ENCODE measurements around the gene RBM6.
"Not testable (repeated sequence)": the region's sequence is repeated elsewhere in the genome, so short reads cannot be mapped to it uniquely, and the experiment has no call there.

The RBM6 gene

GRCh38 chr3:49984394-49984793 is 44.4 kb downstream of the RBM6 start:
- DNase-seq = no peak

DNA sequence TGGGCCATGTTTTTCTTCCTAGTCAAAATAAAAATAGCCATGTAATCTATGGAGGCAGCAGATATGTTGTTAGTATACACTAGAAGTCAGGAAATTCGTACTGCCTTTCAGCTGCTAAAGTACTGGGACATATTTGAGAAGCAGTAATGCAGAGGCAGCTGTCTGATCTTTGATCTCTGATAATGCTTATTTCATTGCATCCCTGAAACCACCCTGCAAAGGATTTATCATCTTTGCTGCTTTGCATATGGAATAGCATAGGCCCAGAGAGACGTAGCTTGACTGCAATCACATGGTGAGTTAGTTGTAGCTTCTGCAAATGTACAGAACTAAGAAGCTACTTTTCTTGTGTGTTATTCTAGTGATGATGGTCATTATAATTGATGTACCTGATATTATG is 52.4 kb downstream of the RBM6 start:
- DNase-seq = no peak

DNA sequence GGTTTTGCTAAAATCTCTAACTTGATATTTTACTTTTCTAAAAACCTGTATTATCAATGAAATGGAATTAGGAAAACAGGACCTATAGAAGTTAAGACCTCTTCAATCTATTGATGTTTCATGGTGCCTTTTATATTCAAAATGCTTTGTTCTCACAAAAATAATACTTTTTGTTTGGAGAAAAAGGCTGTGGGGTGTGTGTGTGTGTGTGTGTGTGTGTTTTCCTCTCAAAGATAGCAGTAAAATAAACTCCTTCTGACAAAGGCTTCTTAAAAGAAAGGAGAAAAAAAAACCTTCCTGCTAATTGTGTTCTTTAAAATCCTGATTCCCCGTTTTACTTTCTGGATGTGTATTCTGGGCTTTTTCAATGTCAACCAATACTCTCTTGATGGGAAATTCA is 54.5 kb downstream of the RBM6 start:
- DNase-seq = no peak

DNA sequence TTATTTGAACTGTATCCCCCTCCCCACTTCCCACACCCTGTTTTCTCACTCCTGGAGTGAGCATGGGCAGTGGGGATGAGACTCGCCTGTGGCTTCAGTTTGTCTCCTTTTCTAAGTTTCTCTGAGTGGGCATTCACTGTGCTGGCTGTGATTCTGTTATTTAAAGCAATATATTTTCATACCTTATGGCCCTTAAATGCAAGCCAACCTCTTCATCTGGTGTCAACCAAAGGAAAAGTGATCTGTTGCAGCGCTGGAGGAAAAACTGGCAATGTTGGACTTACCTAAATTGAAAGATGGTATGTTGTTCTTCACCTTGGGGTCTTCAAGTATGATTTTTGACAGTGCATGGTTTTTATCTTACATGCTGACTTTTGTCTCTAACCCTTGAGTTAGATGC is 56.1 kb downstream of the RBM6 start:
- DNase-seq = no peak

GRCh38 chr3:49997862-49998261 is 57.9 kb downstream of the RBM6 start:
- DNase-seq = no peak

- peak; percentile 40 for DNase-seq
Measured at GRCh38 chr3:49998326-49998725, 58.4 kb downstream of the RBM6 start.

- DNase-seq = no peak
Measured at GRCh38 chr3:50001511-50001910, 61.6 kb downstream of the RBM6 start.

GRCh38 chr3:50003216-50003615 is 63.3 kb downstream of the RBM6 start:
- DNase-seq = peak; percentile 3

DNA sequence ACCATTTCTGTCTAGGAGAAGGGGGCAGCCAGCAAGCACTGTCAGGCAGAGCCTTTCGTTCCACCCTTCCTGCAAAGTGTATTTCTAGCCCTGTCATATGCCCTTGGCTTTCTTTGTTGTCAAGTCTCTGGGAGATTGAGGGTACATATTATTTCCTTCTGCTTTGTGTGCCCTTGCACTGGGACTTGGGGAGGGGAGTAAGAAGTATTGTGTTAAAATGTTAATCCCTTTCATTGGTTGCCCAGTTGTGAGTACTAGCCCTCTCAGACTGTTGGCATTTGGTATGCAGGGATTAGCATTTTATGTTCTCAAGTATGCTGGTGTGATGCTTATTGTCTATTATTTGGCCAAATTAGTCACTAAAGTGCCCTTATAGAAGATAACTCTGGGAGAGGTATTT is 63.9 kb downstream of the RBM6 start:
- DNase-seq = peak; percentile 29

DNA sequence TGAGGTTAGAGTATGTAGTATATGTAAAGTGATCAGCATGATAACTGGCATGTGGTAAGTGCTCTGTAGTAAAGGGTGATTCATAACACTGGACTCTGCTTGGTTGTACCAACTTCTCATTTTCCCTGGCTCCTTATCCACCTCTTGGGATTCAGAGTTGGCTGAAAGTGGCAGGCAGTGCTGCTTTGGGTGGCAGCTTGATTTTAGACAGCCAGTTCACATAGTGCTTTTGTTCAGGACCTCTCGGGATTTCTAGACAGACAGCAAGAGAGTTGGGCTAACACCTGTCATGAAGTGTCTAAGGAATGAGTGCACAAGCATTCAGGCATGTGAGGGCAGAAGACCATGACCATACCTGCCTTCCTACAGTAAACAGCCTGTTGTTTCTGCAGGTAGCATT is 69.0 kb downstream of the RBM6 start:
- DNase-seq = peak; percentile 48

- DNase-seq = peak; percentile 33
Measured at GRCh38 chr3:50010959-50011358, 71.0 kb downstream of the RBM6 start.

- DNase-seq = no peak
Measured at GRCh38 chr3:50015918-50016317, 76.0 kb downstream of the RBM6 start.

DNA sequence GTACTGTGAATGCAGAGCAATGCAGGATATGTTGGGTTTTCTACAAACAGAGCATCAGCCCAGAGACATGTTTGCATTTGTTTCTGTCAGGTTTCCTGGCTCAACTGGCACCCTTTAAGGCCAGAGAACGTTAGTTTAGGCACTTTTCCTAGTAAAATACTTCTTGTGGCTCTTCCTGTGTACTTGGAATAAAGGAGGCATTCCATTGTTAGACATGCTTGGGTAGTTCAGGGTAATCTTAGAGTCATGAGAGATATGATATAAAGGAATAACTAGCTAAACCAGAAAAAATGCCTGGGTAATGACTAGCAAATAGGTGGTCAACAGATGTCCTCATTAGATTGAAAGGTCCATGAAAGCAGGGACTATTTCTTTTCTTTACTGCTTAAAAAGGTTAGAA is 88.4 kb downstream of the RBM6 start:
- DNase-seq = peak; percentile 79

DNA sequence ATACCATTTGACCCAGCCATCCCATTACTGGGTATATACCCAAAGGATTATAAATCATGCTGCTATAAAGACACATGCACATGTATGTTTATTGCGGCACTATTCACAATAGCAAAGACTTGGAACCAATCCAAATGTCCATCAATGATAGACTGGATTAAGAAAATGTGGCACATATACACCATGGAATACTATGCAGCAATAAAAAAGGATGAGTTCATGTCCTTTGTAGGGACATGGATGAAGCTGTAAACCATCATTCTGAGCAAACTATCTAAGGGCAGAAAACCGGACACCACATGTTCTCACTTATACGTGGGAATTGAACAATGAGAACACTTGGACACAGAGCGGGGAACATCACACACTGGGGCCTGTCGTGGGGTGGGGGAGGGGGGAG is 91.3 kb downstream of the RBM6 start:
- DNase-seq = not testable (repeated sequence)

DNA sequence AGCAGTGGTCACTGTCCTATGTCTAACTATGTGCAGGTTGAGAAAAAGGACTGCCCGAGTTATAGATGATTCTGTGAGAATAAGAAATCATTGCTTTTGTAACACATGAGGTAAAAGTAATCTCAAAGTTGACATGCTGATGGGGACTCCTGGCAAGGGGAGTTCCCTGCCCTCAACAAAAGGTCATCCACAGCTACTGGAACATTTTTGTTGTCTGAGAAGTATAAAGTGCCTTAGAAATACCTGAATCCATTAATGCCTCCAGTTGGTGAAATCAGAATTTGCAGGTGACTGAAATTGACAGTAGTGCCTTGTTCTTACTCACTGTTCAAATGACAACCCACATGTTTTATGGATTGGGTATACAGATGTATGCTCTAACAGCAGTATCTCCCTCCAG is 105.0 kb downstream of the RBM6 start:
- no peak for DNase-seq

GRCh38 chr3:50047426-50047825 is 107.5 kb downstream of the RBM6 start:
- DNase-seq = no peak

DNA sequence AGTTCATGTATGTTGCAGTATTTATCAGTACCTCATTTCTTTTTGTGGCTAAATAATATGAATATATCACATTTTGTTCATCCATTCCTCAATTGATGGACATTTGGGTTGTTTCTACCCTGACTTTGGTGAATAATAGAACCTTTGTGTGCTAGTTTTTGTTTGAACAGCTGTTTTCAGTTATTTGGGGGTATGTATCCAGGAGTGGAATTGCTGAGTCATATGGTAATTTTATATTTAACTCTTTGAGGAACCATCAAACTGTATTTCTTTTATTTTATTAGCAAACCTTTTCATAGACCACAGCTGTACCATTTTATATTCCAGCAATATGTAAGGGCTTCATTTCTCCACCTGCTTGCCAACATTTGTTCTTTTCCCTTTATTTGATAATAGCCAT is 110.4 kb downstream of the RBM6 start:
- peak; percentile 80 for DNase-seq

GRCh38 chr3:50057756-50058155 is 117.8 kb downstream of the RBM6 start:
- DNase-seq = no peak

- peak; percentile 85 for DNase-seq
Measured at GRCh38 chr3:50068134-50068533, 128.2 kb downstream of the RBM6 start.

DNA sequence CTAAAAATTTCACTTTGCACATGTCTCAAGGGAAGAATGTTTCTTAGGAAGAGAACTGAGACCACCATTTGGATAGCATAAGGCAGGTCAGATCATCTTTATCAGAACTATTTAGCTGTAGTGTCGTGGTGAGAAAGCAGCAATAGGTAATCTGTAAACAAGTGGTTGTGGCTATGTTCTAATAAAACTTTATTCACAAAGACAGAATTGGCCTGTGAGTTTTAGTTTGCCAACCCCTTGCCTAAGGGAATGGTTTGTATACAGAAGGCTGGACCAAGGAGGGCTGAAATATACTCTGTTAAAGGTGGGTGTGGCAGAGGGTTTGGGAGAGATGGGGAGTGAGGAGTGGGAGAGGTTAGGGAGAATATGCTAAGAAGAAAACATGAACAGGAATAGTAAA is 138.1 kb downstream of the RBM6 start:
- no peak for DNase-seq

DNA sequence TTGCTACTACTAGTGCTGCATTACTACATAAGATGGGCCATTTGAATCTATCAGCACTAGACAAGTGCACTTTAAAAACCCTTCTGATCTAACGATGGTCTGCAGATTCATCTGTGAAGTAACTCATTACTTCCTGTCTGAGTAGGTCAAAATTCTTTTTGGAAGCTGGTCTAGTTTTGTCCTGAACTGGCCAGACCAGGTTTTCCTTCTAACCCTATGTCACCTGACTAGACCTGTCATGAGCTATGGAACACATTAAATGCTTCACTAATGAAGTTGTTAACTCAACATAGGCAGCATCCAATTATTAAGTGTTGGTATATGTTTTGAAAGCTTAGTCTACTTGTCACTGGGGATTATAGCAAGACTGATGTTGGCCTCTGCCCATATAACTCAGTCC is 138.7 kb downstream of the RBM6 start:
- no peak for DNase-seq

- DNase-seq = not testable (repeated sequence)
Measured at GRCh38 chr3:50084951-50085350, 145.0 kb downstream of the RBM6 start.

GRCh38 chr3:50088725-50089608 is 149.0 kb downstream of the RBM6 start, which contains the start of gene RBM5:
TSS of gene RBM5 (plus strand) at chr3:50088919. CDS start at chr3:50090435, 1,516 bp downstream.
- peak; percentile 94 for DNase-seq

- peak; percentile 40 for DNase-seq
Measured at GRCh38 chr3:50089609-50089945, 149.6 kb downstream of the RBM6 start.

DNA sequence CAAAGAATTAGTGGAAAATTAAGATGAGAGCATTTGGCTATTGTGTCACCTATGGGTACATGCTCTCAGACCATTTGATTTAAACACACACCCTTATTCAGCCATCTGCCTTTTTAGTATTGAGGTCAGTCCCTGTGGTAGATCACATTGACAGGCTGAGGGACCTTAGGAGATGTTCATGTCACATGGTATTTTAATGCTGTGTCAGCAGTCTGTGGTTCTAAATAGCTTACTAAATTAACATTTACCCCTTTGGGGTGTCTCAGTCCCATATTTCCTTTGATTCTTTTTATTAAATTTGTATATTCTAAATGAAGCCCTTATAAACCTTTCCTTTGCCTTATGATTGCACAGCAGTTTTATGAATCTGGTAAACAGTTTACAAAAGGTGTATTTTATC is 151.0 kb downstream of the RBM6 start:
- DNase-seq = no peak

Data from fibroblast of skin of back (primary cell).